Skeletal muscle satellite cell (primary cell): ENCODE results near the gene IGSF3.
"Not testable (repeated sequence)": the region's sequence is repeated elsewhere in the genome, so short reads cannot be mapped to it uniquely, and the experiment has no call there.

Experiments
- H3K27me3 ChIP-seq: 2 replicates; pipeline ENCODE4 v1.7.0; 2013; ENCODE audit warnings: low read length; ENCODE audit not compliant: control insufficient read depth, insufficient read depth
- H3K36me3 ChIP-seq: 2 replicates; pipeline ENCODE4 v1.7.0; 2013; ENCODE audit warnings: mild to moderate bottlenecking, control low read depth, low read length; ENCODE audit not compliant: insufficient read depth
- H3K4me1 ChIP-seq: 2 replicates; pipeline ENCODE4 v1.7.0; 2013; ENCODE audit warnings: low read length; ENCODE audit not compliant: control insufficient read depth, insufficient read depth
- H3K4me2 ChIP-seq: 2 replicates; pipeline ENCODE4 v1.7.0; 2013; ENCODE audit warnings: mild to moderate bottlenecking, low read length
- H3K4me3 ChIP-seq: 2 replicates; pipeline ENCODE4 v1.7.0; 2013; ENCODE audit warnings: low read length
- H3K9ac ChIP-seq: 2 replicates; pipeline ENCODE4 v1.7.0; 2013; ENCODE audit warnings: mild to moderate bottlenecking, low read depth, low read length, moderate library complexity
- H3K9me3 ChIP-seq: replicated peaks from 2 replicates; pipeline ENCODE4 v1.7.0; 2013; ENCODE audit warnings: mild to moderate bottlenecking, control low read depth, low read length

The IGSF3 gene

DNA sequence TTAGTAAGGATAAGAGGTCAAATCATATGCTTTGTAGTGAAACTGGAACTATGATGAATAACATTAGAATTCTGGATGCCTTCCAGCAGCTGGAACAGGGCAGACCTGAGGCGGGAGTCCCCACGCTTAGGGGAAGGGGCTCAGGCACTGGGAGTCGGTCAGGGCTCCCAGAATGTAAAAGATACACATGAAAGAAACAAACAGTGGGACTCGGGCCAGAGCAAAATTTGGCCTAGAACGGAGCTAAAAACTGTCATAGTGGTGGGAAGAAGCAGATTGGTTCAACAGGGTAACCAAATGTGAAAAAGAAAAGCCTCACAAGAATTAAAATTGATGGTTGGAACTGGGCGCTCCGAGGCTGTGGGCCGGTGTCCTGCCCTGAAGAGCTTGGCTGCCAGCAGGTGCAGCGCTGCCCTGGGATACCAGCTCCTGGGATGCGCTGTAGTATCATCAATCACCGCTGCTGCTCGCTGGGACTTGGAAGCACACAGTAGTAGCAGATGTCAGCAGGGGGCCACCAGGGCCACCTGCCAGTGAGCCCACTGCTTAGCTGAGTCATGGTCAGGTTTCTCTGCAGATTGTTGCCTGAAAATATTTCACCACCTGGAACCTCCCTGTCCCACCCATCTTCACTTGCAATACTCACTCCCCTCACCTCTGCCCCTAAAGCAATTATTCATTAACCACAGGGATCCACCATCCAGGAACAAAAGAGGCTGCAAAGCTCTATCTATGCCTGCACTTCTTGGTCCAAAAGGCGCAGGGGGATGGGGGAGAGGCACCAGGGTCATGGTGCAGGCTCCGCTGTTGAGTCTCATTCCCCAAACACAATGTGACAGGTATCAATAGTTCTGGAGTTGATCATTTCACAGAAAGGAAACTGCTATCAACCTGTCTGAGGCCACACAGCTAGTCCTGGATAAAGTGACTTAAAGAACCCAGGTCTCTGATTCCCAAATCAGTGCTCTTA, 24.9 kb downstream of the IGSF3 start:
- H3K27me3 ChIP-seq, H3K4me2 ChIP-seq, H3K4me3 ChIP-seq, H3K9ac ChIP-seq, H3K4me1 ChIP-seq, H3K9me3 ChIP-seq, H3K36me3 ChIP-seq: not testable (repeated sequence)

DNA sequence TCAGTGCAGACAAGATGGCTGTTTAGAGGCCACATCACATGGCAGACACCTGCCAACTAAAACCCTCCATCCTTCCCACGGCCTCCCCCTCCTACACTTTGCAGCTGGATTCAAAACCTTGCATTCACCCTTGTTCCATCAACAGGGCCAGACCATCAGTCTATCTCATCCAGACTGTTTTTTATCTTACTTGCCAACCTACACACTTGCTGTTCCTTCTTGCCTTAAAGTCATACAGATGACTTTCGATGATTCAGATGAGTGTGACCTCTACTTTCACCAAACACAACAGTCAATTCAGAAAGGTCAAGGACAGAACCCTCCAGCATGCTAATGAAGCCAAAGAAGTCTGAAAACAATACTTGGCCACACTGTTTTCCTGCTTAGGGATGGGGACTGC, 29.9 kb downstream of the IGSF3 start:
- H3K4me1 ChIP-seq, H3K36me3 ChIP-seq, H3K9ac ChIP-seq, H3K9me3 ChIP-seq, H3K4me2 ChIP-seq, H3K4me3 ChIP-seq, H3K27me3 ChIP-seq: not testable (repeated sequence)

DNA sequence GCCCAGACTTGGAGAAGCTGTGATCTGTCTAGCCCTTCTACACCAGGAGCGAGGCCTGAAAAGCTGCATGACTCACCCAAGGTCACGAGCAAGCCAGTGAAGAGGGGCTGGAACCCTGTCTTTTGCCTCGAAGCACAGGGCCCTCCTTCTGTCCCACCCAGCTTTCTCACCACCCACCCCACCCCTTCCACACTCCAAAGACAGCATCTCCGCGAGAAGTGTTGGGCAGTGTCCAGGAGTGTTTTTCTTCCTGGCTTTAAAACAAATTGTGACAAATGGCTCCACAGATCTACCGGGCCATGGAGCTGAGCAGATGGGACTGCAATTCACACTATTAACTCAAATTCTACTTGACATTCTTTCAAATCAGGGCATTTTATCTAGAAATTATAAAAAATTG, 30.9 kb downstream of the IGSF3 start:
- H3K4me1 ChIP-seq, H3K36me3 ChIP-seq, H3K9ac ChIP-seq, H3K4me2 ChIP-seq, H3K4me3 ChIP-seq, H3K9me3 ChIP-seq, H3K27me3 ChIP-seq: not testable (repeated sequence)

DNA sequence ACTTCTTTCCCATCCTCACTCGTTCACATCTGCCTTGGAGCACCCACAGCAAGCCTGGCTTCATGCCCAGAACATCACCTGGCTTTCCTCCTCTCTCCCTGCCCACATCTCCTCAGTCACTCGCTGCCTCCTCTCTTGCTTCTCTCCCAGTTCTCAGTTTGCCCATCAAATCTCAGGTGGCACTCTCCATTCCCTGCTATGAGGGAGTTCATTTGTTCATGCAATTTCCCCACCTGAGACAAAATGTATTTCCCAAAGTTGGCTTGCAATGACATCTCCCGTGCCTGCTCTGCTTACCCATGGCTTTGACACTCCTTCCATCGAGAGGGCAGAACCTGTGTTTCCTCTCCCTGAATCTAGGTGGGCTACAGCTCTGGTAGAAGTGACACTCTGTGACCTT, 33.1 kb downstream of the IGSF3 start:
- H3K9me3 ChIP-seq, H3K4me3 ChIP-seq, H3K9ac ChIP-seq, H3K4me2 ChIP-seq, H3K27me3 ChIP-seq, H3K4me1 ChIP-seq, H3K36me3 ChIP-seq: not testable (repeated sequence)

DNA sequence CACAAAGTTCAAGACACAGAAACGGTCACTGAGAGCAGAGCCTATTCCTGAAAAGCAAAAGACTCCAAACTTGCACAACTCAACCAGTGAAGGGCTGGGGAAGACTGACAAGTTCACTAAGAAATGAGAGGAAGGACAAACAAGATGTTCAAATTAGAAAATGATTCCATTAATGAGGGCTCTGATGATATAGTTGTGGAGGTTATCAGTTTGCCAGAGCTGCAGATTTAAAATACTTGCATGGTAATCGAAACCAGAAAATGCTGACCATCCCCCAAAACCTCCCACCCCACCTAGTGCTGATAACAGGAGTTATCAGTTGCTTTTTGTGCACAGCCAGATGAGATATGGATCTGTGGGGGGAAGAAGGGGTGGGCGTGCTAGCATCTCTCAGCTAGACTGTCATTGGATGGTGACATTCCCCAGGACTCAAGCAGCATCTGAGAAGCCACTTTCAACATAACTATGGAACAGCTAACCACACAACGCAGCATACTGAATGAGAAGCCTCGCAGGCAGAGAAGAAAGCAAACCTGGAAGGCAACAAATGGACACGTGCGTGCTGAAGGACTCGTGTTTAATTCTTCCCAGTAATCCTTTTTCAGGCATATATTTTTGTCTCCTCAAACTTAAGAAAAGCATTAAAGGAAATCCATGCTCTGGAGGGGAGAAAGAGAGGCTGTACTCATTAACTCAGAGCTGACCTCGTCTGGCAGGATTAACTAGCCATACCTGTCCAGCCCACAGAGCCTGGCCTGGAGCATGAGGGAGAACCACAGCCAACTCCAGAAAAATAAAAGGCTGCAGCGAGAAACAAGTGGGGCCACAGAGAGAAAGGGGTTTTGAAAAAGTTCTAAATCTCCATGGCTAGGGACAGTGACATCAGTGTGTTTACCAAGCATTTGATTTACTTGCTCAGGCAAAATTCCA, 35.3 kb downstream of the IGSF3 start:
- not testable (repeated sequence) for H3K4me1 ChIP-seq, H3K36me3 ChIP-seq, H3K9me3 ChIP-seq, H3K27me3 ChIP-seq, H3K9ac ChIP-seq, H3K4me3 ChIP-seq, H3K4me2 ChIP-seq

DNA sequence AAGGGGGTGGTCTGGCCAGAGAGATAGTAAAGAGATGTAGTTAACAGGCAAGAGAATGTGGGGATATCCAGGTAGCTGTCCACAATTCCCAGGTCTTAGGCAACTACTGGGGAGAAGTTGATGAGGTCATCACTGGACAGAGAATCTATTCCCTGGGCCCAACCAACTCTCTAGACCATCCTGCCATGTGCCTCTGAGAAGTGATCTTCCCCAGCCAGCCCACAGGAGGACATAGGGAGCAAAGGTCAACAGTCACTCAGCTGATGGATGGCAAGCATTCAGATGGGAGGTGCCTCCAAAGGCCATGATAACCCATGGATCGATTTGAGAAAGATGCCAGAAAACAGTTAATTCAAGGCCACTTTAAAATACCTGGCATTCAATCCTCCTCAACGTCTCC, 36.0 kb downstream of the IGSF3 start:
- not testable (repeated sequence) for H3K27me3 ChIP-seq, H3K4me3 ChIP-seq, H3K9me3 ChIP-seq, H3K36me3 ChIP-seq, H3K9ac ChIP-seq, H3K4me2 ChIP-seq, H3K4me1 ChIP-seq

DNA sequence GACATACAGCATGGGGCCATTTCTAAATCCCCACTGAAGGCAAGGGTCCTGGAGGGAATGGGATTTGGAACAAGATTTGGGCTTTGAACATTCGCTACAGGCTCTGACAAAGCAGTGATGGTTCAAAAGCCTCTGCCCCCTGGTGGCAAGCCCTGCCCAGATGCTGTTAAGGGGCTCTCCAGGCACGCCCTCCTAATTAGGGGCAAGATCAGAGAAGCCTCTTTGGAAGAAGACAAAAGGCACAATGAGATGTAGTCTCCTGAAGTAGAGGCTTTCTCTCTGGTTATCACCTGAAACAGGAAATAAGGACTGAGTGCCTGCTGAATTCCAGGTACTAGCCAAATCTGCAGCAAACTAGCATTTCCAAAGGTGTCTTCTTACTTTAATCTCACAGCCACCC, 37.5 kb downstream of the IGSF3 start:
- H3K4me1 ChIP-seq, H3K9ac ChIP-seq, H3K4me2 ChIP-seq, H3K27me3 ChIP-seq, H3K36me3 ChIP-seq, H3K4me3 ChIP-seq, H3K9me3 ChIP-seq: not testable (repeated sequence)

DNA sequence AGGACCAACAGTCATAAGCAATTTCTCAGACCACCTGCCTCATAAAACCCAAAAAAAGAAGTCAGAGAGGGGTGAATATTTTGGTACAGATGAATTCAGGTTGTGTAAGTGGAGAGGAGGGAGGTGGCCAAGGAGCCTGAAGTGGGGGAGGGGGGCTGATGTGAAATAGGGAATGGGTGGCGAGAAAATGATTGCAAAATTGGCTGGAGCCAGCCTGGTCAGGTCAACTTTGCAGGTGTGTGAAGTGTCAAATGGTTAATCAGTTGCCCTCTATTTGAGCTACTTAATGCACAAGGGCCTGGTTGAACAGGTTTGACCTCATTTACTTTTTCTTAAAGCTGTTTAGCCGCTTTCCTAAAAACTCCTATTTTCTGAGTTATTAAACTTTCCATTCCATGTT, 38.1 kb downstream of the IGSF3 start:
- H3K36me3 ChIP-seq, H3K27me3 ChIP-seq, H3K9ac ChIP-seq, H3K9me3 ChIP-seq, H3K4me1 ChIP-seq, H3K4me2 ChIP-seq, H3K4me3 ChIP-seq: not testable (repeated sequence)

DNA sequence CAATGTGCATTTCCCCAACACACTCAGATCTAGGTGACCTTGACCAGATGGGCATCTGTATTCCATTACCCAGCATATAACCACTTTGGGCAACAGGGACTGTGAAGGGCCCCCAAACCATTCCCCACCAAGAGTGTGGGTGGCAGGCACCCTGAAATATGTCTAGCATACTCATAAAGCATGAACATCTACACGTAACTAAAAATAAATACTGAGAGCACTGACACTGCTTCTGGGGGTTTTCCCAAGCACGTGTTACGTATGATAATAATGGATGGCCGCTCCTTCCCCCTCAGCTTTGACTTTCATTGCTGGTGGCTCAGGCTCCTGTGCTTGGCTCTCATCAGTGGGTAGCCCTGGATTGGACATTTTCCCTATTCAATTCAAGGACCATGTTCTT, 39.1 kb downstream of the IGSF3 start:
- no peaks in the 10 kb centered on the region for H3K4me1 ChIP-seq
- peaks cover 4% of the 10 kb centered on the region for H3K27me3 ChIP-seq
- H3K36me3 ChIP-seq: no peaks in the 10 kb centered on the region
- no peak overlapping the region for H3K4me2 ChIP-seq
- H3K9me3 ChIP-seq: no peaks in the 10 kb centered on the region
- H3K4me3 ChIP-seq: no peak overlapping the region
- no peak overlapping the region for H3K9ac ChIP-seq

DNA sequence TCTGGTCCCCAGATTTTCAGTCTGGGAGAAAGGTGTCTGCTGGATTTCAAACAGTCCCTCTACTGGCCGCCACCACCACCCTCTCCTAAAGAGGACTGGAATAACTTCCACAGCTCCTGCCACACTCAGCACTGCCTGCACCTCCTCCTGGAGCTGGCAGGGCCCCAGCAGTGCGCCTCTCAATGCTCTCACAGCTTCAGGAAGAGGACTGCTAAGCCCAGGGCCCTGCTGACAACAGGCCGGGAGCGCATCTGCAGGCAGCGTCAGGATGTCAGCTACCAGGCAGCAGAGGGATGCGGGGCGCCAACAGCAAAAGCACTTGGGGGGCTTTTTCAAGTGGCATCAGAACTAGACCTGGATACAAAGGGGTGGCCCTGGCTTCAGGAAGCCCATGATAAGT, 40.2 kb downstream of the IGSF3 start:
- H3K4me2 ChIP-seq, H3K36me3 ChIP-seq, H3K9me3 ChIP-seq, H3K4me1 ChIP-seq, H3K27me3 ChIP-seq, H3K4me3 ChIP-seq, H3K9ac ChIP-seq: not testable (repeated sequence)

DNA sequence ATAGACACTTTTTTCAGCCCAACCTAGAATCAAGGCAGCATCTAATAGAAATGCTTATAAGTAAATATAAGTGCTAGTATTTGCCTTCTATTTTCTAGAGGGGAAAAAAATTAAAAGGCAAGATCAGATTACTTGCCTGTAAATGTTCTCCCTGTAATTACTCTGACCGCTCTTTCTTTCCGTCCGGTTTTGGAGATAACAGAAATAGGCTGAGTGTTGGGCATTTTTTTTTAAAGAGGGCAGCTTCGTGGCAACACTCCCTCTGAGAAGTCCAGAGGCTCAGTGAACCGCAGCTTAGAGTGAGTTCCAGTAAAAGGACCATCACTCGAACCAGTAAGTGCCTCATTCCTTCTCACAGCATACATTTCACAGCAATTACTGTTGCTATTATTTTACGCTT, 40.6 kb downstream of the IGSF3 start:
- not testable (repeated sequence) for H3K4me3 ChIP-seq, H3K4me1 ChIP-seq, H3K9ac ChIP-seq, H3K9me3 ChIP-seq, H3K36me3 ChIP-seq, H3K4me2 ChIP-seq, H3K27me3 ChIP-seq

DNA sequence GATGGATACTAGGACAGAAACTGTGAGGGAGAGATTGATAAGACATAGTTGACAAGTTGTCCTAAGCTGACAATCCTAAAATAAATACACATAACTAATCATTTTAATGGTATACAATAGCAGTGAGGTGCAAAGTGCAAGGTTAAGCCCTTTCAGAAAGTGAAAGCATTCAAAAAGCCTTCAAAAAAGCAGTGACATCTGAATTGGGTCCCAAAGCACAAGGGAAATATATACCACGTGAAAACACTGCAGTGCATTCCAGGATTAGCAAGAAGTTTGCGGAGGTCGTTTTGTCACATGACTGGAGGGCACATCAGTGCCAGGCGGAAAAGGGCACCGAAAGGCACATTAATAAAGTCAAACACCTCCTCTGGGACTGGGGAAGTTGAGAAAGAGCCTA, 42.4 kb downstream of the IGSF3 start:
- H3K36me3 ChIP-seq, H3K4me3 ChIP-seq, H3K4me1 ChIP-seq, H3K9me3 ChIP-seq, H3K4me2 ChIP-seq, H3K27me3 ChIP-seq, H3K9ac ChIP-seq: not testable (repeated sequence)
